Skin epidermis (tissue), 12 donors: Measurements from ENCODE around the gene GREM2.

Source experiments
- H3K27ac ChIP-seq, 21 experiments: fragments of 200-600 bp; sonication (generic) in 11 of 21; one replicate each; pipeline ENCODE4 v1.5.0; 2020; ENCODE audit warnings: mild to moderate bottlenecking in 3 of 21, inconsistent platforms in 2 of 21, moderate library complexity in 2 of 21
- H3K4me3 ChIP-seq, 7 experiments: fragments of 200-600 bp; sonication (generic) in 2 of 7; one replicate each; pipeline ENCODE4 v1.5.0; 2020; ENCODE audit warnings: inconsistent platforms in 2 of 7, mild to moderate bottlenecking in 2 of 7, moderate library complexity in 1 of 7

GREM2 gene

GRCh38 chr1:240612811-240613210 is 856 bp upstream of the GREM2 start:
- H3K4me3 ChIP-seq: no peak overlapping the region
- peak overlapping the region in 1 of 21 experiments; percentile 6 for H3K27ac ChIP-seq

GRCh38 chr1:240611228-240611618 is 732 bp downstream of the GREM2 start:
- peak overlapping the region in 7 of 21 experiments; percentile 18 to 67 (median 25) for H3K27ac ChIP-seq
- H3K4me3 ChIP-seq: peak overlapping the region; percentile 26 to 48 (median 32)

GRCh38 chr1:240610636-240611035 is 1.3 kb downstream of the GREM2 start:
- H3K27ac ChIP-seq: no peak overlapping the region

GRCh38 chr1:240609527-240610060 is 2.4 kb downstream of the GREM2 start:
- H3K27ac ChIP-seq: no peak overlapping the region

More at GRCh38 chr1:240610636-240611035, 1.3 kb downstream of the GREM2 start:
- H3K4me3 ChIP-seq: no peak overlapping the region

GRCh38 chr1:240608707-240609106 is 3.2 kb downstream of the GREM2 start:
- Histone ChIP-seq H3K4me3 (no peak overlapping the region), H3K27ac (no peak overlapping the region)

More at GRCh38 chr1:240609527-240610060, 2.4 kb downstream of the GREM2 start:
- H3K4me3 ChIP-seq: no peak overlapping the region

- no peak overlapping the region for H3K27ac ChIP-seq
- no peak overlapping the region for H3K4me3 ChIP-seq
These were observed 4.9 kb downstream of the GREM2 start for GRCh38 chr1:240607006-240607405.

- Histone ChIP-seq H3K27ac (no peak overlapping the region), H3K4me3 (no peak overlapping the region)
These were observed 9.8 kb downstream of the GREM2 start for GRCh38 chr1:240602189-240602588.

GRCh38 chr1:240599830-240600229 is 12.1 kb downstream of the GREM2 start:
- no peak overlapping the region for H3K27ac ChIP-seq
- no peak overlapping the region for H3K4me3 ChIP-seq

- H3K4me3 ChIP-seq: no peak overlapping the region
- H3K27ac ChIP-seq: no peak overlapping the region
These were observed 12.7 kb downstream of the GREM2 start for GRCh38 chr1:240599299-240599698.

GRCh38 chr1:240598216-240599001 is 13.5 kb downstream of the GREM2 start:
- H3K4me3 ChIP-seq: no peak overlapping the region

GRCh38 chr1:240597153-240597745 is 14.7 kb downstream of the GREM2 start:
- Histone ChIP-seq H3K27ac (peak overlapping the region in 1 of 21 experiments; percentile 11), H3K4me3 (no peak overlapping the region)

More at GRCh38 chr1:240598216-240599001, 13.5 kb downstream of the GREM2 start:
- H3K27ac ChIP-seq: no peak overlapping the region

- H3K4me3 ChIP-seq: no peak overlapping the region
- no peak overlapping the region for H3K27ac ChIP-seq
These were observed 16.5 kb downstream of the GREM2 start for GRCh38 chr1:240595476-240595875.

GRCh38 chr1:240591564-240591963 is 20.4 kb downstream of the GREM2 start:
- H3K4me3 ChIP-seq: no peak overlapping the region
- H3K27ac ChIP-seq: no peak overlapping the region

GRCh38 chr1:240591078-240591477 is 20.9 kb downstream of the GREM2 start:
- H3K4me3 ChIP-seq: no peak overlapping the region
- no peak overlapping the region for H3K27ac ChIP-seq

- Histone ChIP-seq H3K27ac (no peak overlapping the region), H3K4me3 (no peak overlapping the region)
These were observed 22.3 kb downstream of the GREM2 start for GRCh38 chr1:240589585-240590110.

- H3K27ac ChIP-seq: no peak overlapping the region
- H3K4me3 ChIP-seq: no peak overlapping the region
These were observed 25.9 kb downstream of the GREM2 start for GRCh38 chr1:240586006-240586405.

GRCh38 chr1:240582953-240583352 is 29.0 kb downstream of the GREM2 start:
- no peak overlapping the region for H3K27ac ChIP-seq

GRCh38 chr1:240579511-240579910 is 32.4 kb downstream of the GREM2 start:
- no peak overlapping the region for H3K27ac ChIP-seq
- no peak overlapping the region for H3K4me3 ChIP-seq

More at GRCh38 chr1:240582953-240583352, 29.0 kb downstream of the GREM2 start:
- no peak overlapping the region for H3K4me3 ChIP-seq

GRCh38 chr1:240577095-240577494 is 34.9 kb downstream of the GREM2 start:
- Histone ChIP-seq H3K4me3 (no peak overlapping the region), H3K27ac (peak overlapping the region in 4 of 21 experiments; percentile 3 to 41 (median 21))

- H3K27ac ChIP-seq: peak overlapping the region in 11 of 21 experiments; percentile 4 to 65 (median 37)
- H3K4me3 ChIP-seq: peak overlapping the region in 4 of 7 experiments; percentile 4 to 14 (median 8)
These were observed 35.8 kb downstream of the GREM2 start for GRCh38 chr1:240575981-240576662.
